CD14-positive monocyte (primary cell): ENCODE measurements around the gene PRKN. TPM values are rescaled to one million over a fixed set of nuclear protein-coding genes. Genes with fewer than 3 reads are reported as not detected.

ENCODE experiments used
- DNase-seq, 3 donors: peaks; one replicate each; pipeline ENCODE4 v3.0.0-alpha.2; 2011 to 2022
- H2AFZ ChIP-seq: 2 replicates; pipeline ENCODE4 v1.6.0; 2012; ENCODE audit warnings: mild to moderate bottlenecking, low read depth, low read length, inconsistent platforms; ENCODE audit not compliant: insufficient read depth, poor library complexity, severe bottlenecking
- H3K27ac ChIP-seq, 2 donors: 1 replicate in 1 of 2; 2 replicates in 1 of 2; pipeline ENCODE4 v1.5.1; 2012 to 2013; ENCODE audit warnings: low read length in 2 of 2, control low read depth in 1 of 2, inconsistent platforms in 1 of 2, low read depth in 1 of 2, mild to moderate bottlenecking in 1 of 2
- H3K27me3 ChIP-seq, 2 donors: one replicate each; pipeline versions ENCODE4 v1.6.0 to v1.6.1; 2011 to 2013; ENCODE audit warnings: low read length in 2 of 2; ENCODE audit not compliant: control insufficient read depth in 2 of 2, insufficient read depth in 2 of 2
- H3K36me3 ChIP-seq, 2 donors: replicated peaks in 1 of 2; 1 replicate in 1 of 2; 2 replicates in 1 of 2; pipeline versions ENCODE4 v1.5.1 to v1.6.1; 2012 to 2013; ENCODE audit warnings: low read length in 2 of 2, control low read depth in 1 of 2, inconsistent platforms in 1 of 2, mild to moderate bottlenecking in 1 of 2; ENCODE audit not compliant: insufficient read depth in 2 of 2, control insufficient read depth in 1 of 2
- H3K4me1 ChIP-seq, 2 donors: 1 replicate in 1 of 2; 2 replicates in 1 of 2; pipeline versions ENCODE4 v1.5.1 to v1.6.1; 2012 to 2013; ENCODE audit warnings: low read length in 2 of 2, control low read depth in 1 of 2, inconsistent platforms in 1 of 2, mild to moderate bottlenecking in 1 of 2, moderate library complexity in 1 of 2; ENCODE audit not compliant: insufficient read depth in 2 of 2, control insufficient read depth in 1 of 2
- H3K4me2 ChIP-seq: replicated peaks from 2 replicates; pipeline ENCODE3; 2012; ENCODE audit warnings: low read length, moderate library complexity, mild to moderate bottlenecking; ENCODE audit not compliant: poor library complexity, severe bottlenecking; ENCODE audit errors: extremely low read depth
- H3K4me3 ChIP-seq, 3 experiments: fragments of 200-600 bp in 1 of 3; sonication (generic) in 1 of 3; replicated peaks in 1 of 3; 1 replicate in 2 of 3; 2 replicates in 1 of 3; pipeline ENCODE4 v1.5.1; 2011 to 2013; ENCODE audit warnings: low read length in 3 of 3, mild to moderate bottlenecking in 3 of 3, control low read depth in 2 of 3, low read depth in 2 of 3, inconsistent platforms in 1 of 3, moderate library complexity in 1 of 3
- H3K79me2 ChIP-seq: 2 replicates; pipeline ENCODE4 v1.6.0; 2012; ENCODE audit warnings: mild to moderate bottlenecking, control low read depth, inconsistent platforms, low read length, moderate library complexity; ENCODE audit not compliant: insufficient read depth
- H3K9ac ChIP-seq: 2 replicates; pipeline ENCODE4 v1.6.0; 2017; ENCODE audit warnings: low read length, mild to moderate bottlenecking; ENCODE audit not compliant: insufficient read depth, poor library complexity, severe bottlenecking
- H3K9me3 ChIP-seq, 2 donors: replicated peaks in 1 of 2; 1 replicate in 1 of 2; 2 replicates in 1 of 2; pipeline versions ENCODE4 v1.5.1 to v1.6.1; 2012 to 2013; ENCODE audit warnings: low read length in 2 of 2, control low read depth in 1 of 2; ENCODE audit not compliant: control insufficient read depth in 1 of 2, insufficient read depth in 1 of 2
- H4K20me1 ChIP-seq: 2 replicates; pipeline ENCODE4 v1.6.0; 2012; ENCODE audit warnings: mild to moderate bottlenecking, low read length, control low read depth, moderate library complexity; ENCODE audit not compliant: insufficient read depth
- H3K27ac Mint-ChIP-seq, 7 donors: one replicate each; pipeline ENCODE4 v1.8.0; 2020; ENCODE audit warnings: mild to moderate bottlenecking in 7 of 7, mixed read lengths in 7 of 7, moderate library complexity in 6 of 7, inconsistent platforms in 2 of 7
- H3K27me3 Mint-ChIP-seq, 3 donors: one replicate each; pipeline ENCODE4 v1.8.0; 2021 to 2022; ENCODE audit warnings: low read depth in 3 of 3, mild to moderate bottlenecking in 3 of 3, mixed read lengths in 3 of 3, moderate library complexity in 3 of 3, inconsistent platforms in 1 of 3
- H3K36me3 Mint-ChIP-seq, 2 donors: one replicate each; pipeline ENCODE4 v1.8.0; 2020; ENCODE audit warnings: mixed read lengths in 2 of 2, inconsistent platforms in 1 of 2, mild to moderate bottlenecking in 1 of 2
- H3K4me1 Mint-ChIP-seq: one replicate; pipeline ENCODE4 v1.8.0; 2020; ENCODE audit warnings: mild to moderate bottlenecking, mixed read lengths
- H3K4me3 Mint-ChIP-seq, 2 donors: one replicate each; pipeline ENCODE4 v1.8.0; 2020; ENCODE audit warnings: mild to moderate bottlenecking in 2 of 2, mixed read lengths in 2 of 2, moderate library complexity in 1 of 2
- H3K9me3 Mint-ChIP-seq, 7 donors: one replicate each; pipeline ENCODE4 v1.8.0; 2020 to 2022; ENCODE audit warnings: mixed read lengths in 7 of 7, mild to moderate bottlenecking in 6 of 7, moderate library complexity in 6 of 7, inconsistent platforms in 2 of 7
- WGBS: methylation state at CpG from one replicate; pipeline ENCODE4 v1.1.5; 2013; ENCODE audit warnings: missing lambda C conversion rate; ENCODE audit not compliant: insufficient coverage; 5-methylcytosine and 5-hydroxymethylcytosine counted together
- intact Hi-C, 2 donors: fragments of 100-400 bp; cut with micrococcal nuclease; formaldehyde crosslinking; loops; one replicate each; pipeline versions ENCODE4 v1.15.0 to v1.15.1; 2023
- polyA plus RNA-seq, 3 donors: library from polyadenylated mRNA; depleted of rRNA in 1 of 3; unstranded in 2 of 3; stranded (reverse) in 1 of 3; fragments of 300-500 nt in 2 of 3; fragments of >200 nt in 1 of 3; fragmentation: Illumina TruSeq in 2 of 3; gene quantifications; 1 replicate in 2 of 3; 2 replicates in 1 of 3; pipeline ENCODE4 v1.2.3, GENCODE V29; 2012 to 2021
- TF ChIP-seq, protein P1 (sequence below): fragments of 200-600 bp; IDR thresholded peaks from one replicate; pipeline ENCODE4 v1.8.0; 2022; ENCODE audit warnings: antibody characterized with exemption, mild to moderate bottlenecking

PRKN gene
- polyA plus RNA-seq, 3 donors, result 0.19 to 0.21 TPM; not detected in 1

DNA sequence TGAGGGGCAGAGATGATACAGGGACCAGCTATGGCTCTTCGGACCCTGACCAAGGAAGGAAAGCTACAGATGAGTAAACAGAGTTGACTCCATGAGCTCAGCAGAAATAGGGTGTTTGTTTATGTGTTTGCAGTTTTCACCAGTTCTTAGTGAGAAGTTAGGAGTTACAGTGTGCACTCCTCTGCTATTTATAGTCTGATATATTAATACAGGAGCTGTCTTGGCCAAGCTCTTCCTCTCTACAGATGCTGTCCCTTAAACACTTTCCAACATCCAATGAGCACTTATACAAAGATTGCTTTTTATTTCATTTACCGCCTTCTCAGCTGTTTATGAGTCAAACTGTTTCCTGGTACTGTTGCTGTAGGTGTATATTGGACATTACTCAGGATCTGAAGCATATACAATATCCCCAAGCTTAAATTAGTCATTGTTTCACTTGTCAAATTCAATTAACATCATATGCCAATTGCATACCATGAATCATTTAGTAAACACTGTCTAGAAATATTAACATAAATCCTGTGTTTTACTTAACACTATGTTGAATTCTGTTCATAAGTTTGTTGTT lies 618.0 kb downstream of the PRKN start:
- no peak overlapping the region for H3K27ac ChIP-seq
- no peak overlapping the region for H3K4me2 ChIP-seq
- H3K4me3 Mint-ChIP-seq, result no peak overlapping the region
- 93% methylated on average over 1 of the region's 2 CpGs for WGBS
- no peak overlapping the region for H2AFZ ChIP-seq
- TF ChIP-seq, protein P1, sequence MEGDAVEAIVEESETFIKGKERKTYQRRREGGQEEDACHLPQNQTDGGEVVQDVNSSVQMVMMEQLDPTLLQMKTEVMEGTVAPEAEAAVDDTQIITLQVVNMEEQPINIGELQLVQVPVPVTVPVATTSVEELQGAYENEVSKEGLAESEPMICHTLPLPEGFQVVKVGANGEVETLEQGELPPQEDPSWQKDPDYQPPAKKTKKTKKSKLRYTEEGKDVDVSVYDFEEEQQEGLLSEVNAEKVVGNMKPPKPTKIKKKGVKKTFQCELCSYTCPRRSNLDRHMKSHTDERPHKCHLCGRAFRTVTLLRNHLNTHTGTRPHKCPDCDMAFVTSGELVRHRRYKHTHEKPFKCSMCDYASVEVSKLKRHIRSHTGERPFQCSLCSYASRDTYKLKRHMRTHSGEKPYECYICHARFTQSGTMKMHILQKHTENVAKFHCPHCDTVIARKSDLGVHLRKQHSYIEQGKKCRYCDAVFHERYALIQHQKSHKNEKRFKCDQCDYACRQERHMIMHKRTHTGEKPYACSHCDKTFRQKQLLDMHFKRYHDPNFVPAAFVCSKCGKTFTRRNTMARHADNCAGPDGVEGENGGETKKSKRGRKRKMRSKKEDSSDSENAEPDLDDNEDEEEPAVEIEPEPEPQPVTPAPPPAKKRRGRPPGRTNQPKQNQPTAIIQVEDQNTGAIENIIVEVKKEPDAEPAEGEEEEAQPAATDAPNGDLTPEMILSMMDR, result no peak
- no peaks in the 10 kb centered on the region for H3K79me2 ChIP-seq
- no peaks in the 10 kb centered on the region for H3K36me3 Mint-ChIP-seq
- no peaks in the 10 kb centered on the region for H3K9me3 ChIP-seq
- H3K4me1 ChIP-seq, result no peaks in the 10 kb centered on the region
- peaks cover 0 to 3% (median 0%) of the 10 kb centered on the region in 7 donors for H3K9me3 Mint-ChIP-seq
- no peaks in the 10 kb centered on the region for H4K20me1 ChIP-seq
- no peak overlapping the region for H3K27ac Mint-ChIP-seq
- no peaks in the 10 kb centered on the region for H3K27me3 ChIP-seq
- no peak overlapping the region for H3K9ac ChIP-seq
- H3K4me1 Mint-ChIP-seq, result no peaks in the 10 kb centered on the region
- H3K36me3 ChIP-seq, result no peaks in the 10 kb centered on the region
- no peak overlapping the region for H3K4me3 ChIP-seq
- intact Hi-C loops, result no loop called here
- H3K27me3 Mint-ChIP-seq, result peaks cover 0 to 2% (median 0%) of the 10 kb centered on the region in 3 donors
- DNase-seq, result peak in 1 of 3 donors; percentile 23

DNA sequence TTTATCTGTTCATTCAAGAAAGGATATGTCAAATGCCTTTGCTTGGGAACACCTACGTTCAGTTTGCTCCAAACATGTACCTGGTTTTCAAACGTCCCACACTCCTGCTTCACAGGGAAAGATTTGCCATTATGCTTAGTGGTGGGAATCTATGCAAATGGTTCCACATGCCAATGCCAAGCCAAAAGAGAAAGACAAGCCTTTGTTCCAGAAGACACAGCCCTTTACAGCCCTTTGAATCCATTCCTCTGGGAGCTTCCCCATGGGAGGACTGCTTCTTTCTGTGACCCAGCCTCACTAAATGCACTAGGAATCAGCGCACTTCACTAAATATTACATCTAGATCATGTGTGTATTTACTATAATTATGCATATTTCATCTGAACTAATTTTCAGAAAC lies 619.5 kb downstream of the PRKN start:
- Mint-ChIP-seq H3K4me1 (no peaks in the 10 kb centered on the region), H3K27ac (no peak overlapping the region), H3K36me3 (no peaks in the 10 kb centered on the region), H3K27me3 (peaks cover 0 to 2% (median 1%) of the 10 kb centered on the region in 3 donors), H3K9me3 (peaks cover 0 to 3% (median 0%) of the 10 kb centered on the region in 7 donors), H3K4me3 (no peak overlapping the region)
- TF ChIP-seq, protein P1, result no peak
- H3K9me3 ChIP-seq, result no peaks in the 10 kb centered on the region
- H4K20me1 ChIP-seq, result no peaks in the 10 kb centered on the region
- no peak overlapping the region for H3K4me3 ChIP-seq
- H2AFZ ChIP-seq, result no peak overlapping the region
- H3K36me3 ChIP-seq, result no peaks in the 10 kb centered on the region
- H3K27me3 ChIP-seq, result no peaks in the 10 kb centered on the region
- H3K4me2 ChIP-seq, result no peak overlapping the region
- no CpG with 5 or more reads among the region's 3 CpGs for WGBS
- no peaks in the 10 kb centered on the region for H3K79me2 ChIP-seq
- DNase-seq, result no peak
- H3K27ac ChIP-seq, result no peak overlapping the region
- intact Hi-C loops, result no loop called here
- H3K4me1 ChIP-seq, result no peaks in the 10 kb centered on the region
- no peak overlapping the region for H3K9ac ChIP-seq
